AG08395 (cell line): Measurements from ENCODE around the gene GATAD2B.
A peak's percentile ranks its signal among the peaks of the same experiment; 100 is the strongest.
"Not testable (repeated sequence)": the region's sequence is repeated elsewhere in the genome, so short reads cannot be mapped to it uniquely, and the experiment has no call there.

Experiments
- DNase-seq: peaks from one replicate; pipeline ENCODE4 v3.0.0; 2012; ENCODE audit warnings: mixed read lengths, low spot score

The GATAD2B gene

DNA sequence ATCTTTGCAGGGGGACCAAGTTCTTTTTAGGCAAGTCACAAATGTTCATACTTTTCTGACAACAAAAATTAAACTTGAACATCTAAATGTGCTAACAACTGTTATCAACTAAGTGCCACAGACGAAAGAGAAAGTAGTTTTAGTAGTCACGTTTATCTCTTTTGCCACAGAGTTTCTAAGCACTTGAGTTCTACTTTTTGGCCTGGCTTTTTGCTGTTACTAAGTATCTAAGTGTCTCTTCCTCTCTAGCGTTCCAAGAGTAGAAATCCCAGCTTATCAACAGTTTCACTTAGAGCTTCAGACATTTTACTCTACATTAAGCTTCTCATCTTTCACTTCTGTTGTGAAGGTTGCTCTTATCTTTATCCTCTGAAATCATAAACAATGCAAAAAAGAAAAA, 34.2 kb downstream of the GATAD2B start:
- DNase-seq, result no peak

GRCh38 chr1:153886127-153886526, 36.6 kb downstream of the GATAD2B start:
- no peak for DNase-seq

- no peak for DNase-seq
Observed at GRCh38 chr1:153883223-153883622, 39.5 kb downstream of the GATAD2B start.

DNA sequence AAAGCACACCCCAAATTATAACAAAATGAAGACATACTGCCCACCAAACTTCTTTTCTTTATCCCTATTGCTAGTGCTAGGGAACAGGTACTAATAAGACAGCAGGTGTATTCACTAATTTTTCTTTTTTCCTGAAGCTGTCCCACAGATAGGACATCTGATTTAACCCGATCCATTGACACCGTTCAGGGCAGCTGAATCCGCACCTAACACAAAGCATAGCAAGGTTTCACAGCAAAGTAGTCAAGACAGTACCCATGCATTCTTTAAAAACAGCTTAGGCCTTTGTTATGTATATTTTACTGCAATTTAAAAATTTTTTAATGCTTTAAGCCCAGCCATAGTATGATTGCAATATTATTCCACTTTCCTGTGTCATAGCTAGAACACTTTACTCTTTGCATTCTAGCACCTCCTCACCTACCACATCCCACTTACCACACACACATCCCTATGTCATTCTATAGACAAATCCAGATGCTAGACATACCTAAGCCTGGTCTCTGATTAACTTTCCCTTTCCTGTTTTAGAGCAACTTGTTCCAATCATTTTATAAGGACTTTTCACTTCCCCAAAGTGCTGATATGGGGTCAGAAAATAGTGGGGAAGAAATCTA, 40.4 kb downstream of the GATAD2B start:
- no peak for DNase-seq

DNA sequence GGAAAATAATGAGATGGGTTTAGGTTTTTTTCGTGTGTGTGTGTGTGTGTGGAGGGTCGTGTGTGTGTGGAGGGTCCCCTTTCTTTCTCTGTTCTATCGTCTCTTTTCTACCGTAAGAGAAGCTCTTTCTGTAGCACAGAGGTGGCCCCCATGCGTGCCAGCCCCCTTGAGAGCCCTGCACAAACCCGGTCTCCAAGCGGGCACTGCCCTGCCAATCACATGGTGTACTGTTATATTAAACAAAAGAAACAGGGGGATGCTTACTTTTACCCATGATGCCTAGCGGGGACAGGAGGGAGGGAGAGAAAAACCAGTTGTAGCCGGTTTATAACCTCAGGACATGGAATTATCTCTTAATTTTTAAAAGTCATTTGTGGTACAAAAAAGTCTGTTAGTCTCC, 41.0 kb downstream of the GATAD2B start:
- peak; percentile 29 for DNase-seq

GRCh38 chr1:153880962-153881361, 41.8 kb downstream of the GATAD2B start:
- DNase-seq, result peak; percentile 70

DNA sequence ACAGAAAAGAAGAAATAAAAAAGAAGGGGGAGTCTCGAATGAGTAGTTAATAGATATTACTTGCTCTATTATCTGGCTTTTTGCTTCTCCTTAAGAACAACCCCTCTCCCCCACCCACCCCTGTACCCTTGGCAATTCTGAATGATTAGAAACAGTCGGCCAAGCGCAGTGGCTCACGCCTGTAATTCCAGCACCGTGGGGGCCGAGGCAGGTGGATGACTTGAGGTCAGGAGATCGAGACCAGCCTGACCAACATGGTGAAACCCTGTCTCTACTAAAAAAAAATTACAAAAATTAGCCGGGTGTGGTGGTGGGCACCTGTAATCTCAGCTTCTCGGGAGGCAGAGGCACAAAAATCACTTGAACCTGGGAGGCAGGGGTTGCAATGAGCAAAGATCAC, 42.7 kb downstream of the GATAD2B start:
- DNase-seq, result no peak

DNA sequence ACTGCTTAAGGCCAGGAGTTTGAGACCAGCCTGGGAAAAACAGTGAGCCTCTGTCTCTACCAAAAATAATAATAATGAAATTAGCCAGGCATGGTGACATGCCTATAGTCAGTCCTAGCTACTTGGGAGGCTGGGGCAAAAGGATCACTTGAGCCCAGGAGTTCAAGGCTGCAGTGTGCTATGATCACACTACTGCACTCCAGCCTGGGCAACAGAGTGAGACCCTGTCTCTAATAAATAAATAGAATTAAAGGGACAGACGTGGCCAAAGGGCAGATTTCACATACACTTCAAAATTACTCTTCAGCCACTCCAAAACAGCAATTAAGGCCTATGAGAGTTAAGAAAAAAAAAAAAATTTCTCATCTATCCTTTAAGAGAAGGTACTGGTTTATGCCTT, 45.7 kb downstream of the GATAD2B start:
- DNase-seq, result no peak

DNA sequence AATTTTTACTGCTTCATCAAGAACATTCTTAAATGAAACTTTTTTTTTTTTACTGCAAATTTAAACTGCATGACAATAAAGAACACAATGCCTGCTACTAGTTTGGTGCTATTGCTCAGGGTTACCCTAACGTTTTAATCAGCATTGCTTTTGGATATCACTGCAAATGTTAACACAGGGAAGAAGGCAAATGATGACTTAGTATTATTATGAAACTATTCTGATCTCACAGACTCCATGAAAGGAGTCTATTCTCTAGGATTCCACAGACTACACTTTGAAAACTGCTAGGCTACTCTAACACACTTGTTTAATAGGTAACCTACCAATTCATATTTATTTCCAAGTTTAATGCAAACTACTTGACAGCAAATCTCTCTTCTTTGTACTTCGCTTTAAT, 49.8 kb downstream of the GATAD2B start:
- DNase-seq, result no peak

GRCh38 chr1:153872331-153872730, 50.4 kb downstream of the GATAD2B start:
- no peak for DNase-seq

GRCh38 chr1:153869486-153869885, 53.3 kb downstream of the GATAD2B start:
- DNase-seq, result no peak

DNA sequence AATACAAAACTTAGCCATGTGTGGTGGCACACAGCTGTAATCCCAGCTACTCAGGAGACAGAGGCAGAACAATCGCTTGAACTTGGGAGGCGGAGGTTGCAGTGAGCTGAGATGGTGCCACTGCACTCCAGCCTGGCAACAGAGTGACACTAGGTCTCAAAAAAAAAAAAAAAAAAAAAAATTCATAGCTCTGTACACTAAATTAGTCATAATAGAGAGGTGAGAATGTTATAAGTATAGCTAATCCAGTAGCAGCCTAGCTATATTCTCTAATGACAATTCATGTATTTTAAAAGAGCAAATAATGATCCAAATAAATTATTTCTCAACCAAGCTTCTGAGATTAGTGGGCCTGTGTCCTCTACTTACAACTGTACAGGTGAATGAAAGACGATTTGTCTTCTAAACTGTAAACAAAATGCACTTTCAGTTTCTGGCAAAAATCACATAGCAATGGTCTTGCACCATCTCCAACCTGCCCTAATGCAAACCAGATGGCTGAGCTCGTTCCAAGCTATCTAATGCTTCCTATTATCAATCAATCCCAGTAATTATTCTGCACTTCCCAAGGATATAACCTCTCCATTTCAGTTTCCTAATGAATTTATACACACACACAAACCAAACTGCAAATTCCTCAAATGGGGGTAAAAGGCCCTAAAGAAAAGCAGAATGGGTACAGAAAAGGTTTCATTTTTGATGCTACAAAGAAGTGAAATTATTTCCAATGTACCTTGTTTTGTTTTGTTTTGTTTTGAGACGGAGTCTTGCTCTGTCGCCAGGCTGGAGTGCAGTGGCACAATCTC, 56.5 kb downstream of the GATAD2B start:
- peak; percentile 56 for DNase-seq

GRCh38 chr1:153860285-153860684, 62.5 kb downstream of the GATAD2B start:
- DNase-seq, result no peak

- no peak for DNase-seq
Observed at GRCh38 chr1:153857505-153857904, 65.3 kb downstream of the GATAD2B start.

DNA sequence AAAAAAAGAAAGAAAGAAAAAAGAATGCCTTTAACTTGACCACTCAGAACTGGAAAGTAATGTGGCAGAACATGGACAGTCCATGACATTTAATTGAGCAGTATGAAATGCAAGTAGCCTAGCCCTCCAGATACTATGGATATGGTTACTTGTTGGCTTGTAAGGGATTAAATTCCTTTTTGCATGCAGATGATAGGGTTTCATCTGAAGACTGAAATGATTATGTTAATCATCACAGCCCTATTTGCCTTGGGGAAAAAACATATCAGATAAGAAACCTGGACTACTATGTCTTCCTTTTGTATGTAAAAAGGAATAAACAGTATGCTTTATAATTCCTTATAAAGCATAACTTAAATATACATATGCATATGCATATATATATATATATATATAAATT, 66.0 kb downstream of the GATAD2B start:
- no peak for DNase-seq

GRCh38 chr1:153852170-153852569, 70.6 kb downstream of the GATAD2B start:
- no peak for DNase-seq

GRCh38 chr1:153849487-153850185, 73.1 kb downstream of the GATAD2B start:
- no peak for DNase-seq

GRCh38 chr1:153848805-153849204, 74.0 kb downstream of the GATAD2B start:
- no peak for DNase-seq

DNA sequence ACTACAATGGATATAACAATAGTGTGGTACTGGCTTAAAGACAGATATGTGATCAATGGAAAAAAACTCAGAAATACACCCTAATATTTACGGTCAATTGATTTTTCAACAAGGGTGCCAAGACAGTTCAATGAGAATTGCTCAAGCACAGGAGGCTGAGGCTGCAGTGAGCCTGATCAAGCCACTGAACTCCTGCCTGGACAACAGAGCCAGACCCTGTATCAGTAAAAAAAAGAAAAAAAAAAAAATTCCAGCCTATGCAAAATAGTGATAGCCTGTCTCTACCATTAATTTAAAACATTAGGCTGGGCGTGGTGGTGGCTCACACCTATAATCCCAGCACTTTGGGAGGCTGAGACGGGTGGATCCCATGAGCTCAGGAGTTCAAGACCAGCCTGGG, 77.6 kb downstream of the GATAD2B start:
- no peak for DNase-seq

GRCh38 chr1:153844349-153844748, 78.4 kb downstream of the GATAD2B start:
- not testable (repeated sequence) for DNase-seq

- no peak for DNase-seq
Observed at GRCh38 chr1:153842006-153842471, 80.7 kb downstream of the GATAD2B start.

- no peak for DNase-seq
Observed at GRCh38 chr1:153841463-153841994, 81.2 kb downstream of the GATAD2B start.

- not testable (repeated sequence) for DNase-seq
Observed at GRCh38 chr1:153840774-153841173, 82.0 kb downstream of the GATAD2B start.
